Stimulated activated CD4-positive, alpha-beta T cell treated with anti-CD3 and anti-CD28 coated beads, TNF-alpha, amount 100 ng/mL, for 1 hour (primary cell): Measurements from ENCODE around the gene SBF2.

Source experiments
- DNase-seq, 3 donors: peaks; one replicate each; pipeline ENCODE4 v3.0.0-alpha.2; 2020; ENCODE audit warnings: low read depth in 3 of 3, low spot score in 1 of 3

The SBF2 gene

DNA sequence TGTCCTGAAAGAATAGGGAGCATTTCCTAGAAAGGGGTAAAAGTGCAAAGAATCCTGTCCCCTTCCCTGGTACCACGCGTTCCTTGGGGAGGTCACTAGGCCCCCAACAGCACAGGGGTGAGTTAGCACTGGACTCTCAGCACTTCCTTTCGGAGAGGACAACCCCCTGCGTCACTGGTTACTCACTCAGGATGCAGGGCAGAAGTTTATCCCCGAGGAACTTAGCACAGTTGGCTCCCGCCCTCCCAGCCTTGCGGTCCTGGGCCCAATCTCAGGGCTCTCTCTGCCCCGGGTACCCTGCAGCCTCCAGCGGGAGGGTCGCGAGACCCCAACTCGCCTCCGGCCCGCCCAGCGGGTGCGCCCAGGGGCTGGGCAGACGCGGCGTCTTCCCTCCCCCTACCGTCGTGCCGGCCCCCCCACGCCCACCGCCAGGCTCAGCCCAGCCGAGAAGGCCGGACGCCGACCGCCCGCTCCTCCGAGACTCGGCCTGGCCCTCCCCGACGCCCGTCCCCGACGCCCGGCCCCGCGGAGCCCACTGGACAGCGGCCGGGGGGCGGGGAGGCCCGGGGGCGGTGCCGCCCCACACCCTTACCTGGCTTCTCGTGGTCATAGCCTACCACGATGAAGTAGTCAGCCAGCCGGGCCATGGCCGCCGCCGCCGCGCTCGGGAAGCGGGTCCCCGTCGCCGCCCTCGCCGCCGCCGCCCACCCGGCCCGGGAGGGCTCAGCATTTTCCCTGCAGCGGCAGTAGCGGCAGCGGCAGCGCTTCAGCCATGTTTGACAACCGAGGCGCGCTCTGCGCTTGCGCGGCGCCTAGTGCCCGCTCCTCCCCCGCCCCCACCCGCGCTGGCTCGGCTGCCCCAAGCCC lies at the start of gene SBF2:
SBF2 (minus strand) TSS at position 797 of the 867 bp plus-strand sequence; CDS start at position 647, 150 bp downstream.
- peak; percentile 51 to 72 (median 60) for DNase-seq

- DNase-seq, result no peak
Measured at GRCh38 chr11:10338287-10338686, 44.3 kb upstream of the SBF2 start.

- no peak for DNase-seq
Measured at GRCh38 chr11:10333490-10333889, 39.5 kb upstream of the SBF2 start.

DNA sequence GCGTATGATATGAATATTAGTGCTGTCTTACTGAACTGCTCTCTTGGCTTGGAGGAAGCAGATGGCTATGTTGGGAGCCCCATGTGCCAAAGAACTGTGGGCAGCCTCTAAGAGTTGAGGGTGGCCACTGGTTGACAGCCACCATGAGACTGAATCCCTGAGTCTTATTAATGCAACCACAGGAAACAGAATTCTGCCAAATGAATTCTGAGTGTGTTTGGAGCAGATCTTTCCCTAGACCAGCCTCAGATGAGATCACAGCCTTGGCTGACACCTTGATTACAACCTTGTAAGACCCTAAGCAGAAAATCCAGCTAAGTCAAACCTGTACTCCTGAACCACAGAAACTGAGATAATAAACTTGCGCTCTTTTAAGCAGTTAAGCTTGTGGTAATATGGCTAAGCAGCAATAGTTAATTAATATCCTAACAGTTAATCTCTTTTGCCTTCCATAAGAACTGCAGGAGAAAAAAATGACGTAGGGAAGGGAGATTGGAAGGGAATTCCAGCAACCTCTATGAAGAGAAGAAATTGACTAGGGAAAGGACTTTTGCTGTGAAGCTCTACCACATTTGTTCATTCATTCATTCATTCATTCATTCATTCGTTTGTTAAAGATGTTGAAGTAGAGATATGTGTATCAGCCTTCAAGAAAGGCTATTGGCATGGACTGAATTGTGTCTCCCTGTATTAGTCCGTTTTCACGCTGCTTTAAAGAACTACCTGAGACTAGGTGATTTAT lies 37.7 kb upstream of the SBF2 start:
- no peak for DNase-seq

- no peak for DNase-seq
Measured at GRCh38 chr11:10329935-10330334, 35.9 kb upstream of the SBF2 start.

GRCh38 chr11:10329356-10329755 lies 35.3 kb upstream of the SBF2 start:
- no peak for DNase-seq

GRCh38 chr11:10328314-10329098 lies 34.5 kb upstream of the SBF2 start:
- DNase-seq, result no peak

DNA sequence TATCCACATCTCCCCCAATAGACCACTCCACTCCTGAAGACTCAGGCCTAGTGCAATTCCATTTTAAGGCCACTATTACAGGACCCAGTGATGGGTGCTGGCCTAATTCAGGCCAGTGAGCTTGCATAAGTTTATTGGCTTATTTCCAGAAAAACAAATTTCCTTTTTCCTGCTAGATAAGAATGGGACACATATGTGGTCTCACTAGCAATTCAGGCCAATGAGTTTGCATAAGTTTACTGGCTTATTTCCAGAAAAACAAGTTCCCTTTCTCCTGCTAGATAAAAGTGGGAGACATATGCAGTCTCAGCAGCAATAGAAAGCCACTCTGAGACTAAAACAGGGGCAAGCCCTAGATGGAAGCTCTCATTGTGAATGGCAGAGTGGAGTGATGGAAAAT lies 33.2 kb upstream of the SBF2 start:
- no peak for DNase-seq

- no peak for DNase-seq
Measured at GRCh38 chr11:10326012-10326964, 32.3 kb upstream of the SBF2 start.

GRCh38 chr11:10325277-10326011 lies 31.4 kb upstream of the SBF2 start:
- DNase-seq, result no peak

- DNase-seq, result no peak
Measured at GRCh38 chr11:10324474-10324873, 30.5 kb upstream of the SBF2 start.

DNA sequence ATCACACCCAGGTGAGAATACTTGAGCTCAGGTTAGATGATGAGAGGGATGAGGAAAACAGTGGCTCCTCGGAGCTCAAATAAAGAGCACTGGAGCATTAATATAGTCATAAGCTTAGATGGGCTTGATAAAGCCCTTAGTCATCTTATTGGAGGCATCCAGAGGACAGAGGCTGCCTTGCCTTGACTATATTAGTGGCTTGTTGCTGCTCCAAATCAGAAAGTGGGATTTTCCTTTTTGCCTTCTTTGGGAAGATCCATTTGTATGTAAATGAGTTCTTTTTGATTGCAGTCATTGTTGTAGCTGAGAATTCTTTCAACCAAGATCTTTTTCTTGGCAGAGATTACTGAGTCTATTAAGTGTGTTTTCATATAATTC lies 29.8 kb upstream of the SBF2 start:
- DNase-seq, result no peak

- DNase-seq, result peak in 1 of 3 donors; percentile 24
Measured at GRCh38 chr11:10322830-10323792, 29.1 kb upstream of the SBF2 start.

- DNase-seq, result no peak
Measured at GRCh38 chr11:10322401-10322800, 28.4 kb upstream of the SBF2 start.

DNA sequence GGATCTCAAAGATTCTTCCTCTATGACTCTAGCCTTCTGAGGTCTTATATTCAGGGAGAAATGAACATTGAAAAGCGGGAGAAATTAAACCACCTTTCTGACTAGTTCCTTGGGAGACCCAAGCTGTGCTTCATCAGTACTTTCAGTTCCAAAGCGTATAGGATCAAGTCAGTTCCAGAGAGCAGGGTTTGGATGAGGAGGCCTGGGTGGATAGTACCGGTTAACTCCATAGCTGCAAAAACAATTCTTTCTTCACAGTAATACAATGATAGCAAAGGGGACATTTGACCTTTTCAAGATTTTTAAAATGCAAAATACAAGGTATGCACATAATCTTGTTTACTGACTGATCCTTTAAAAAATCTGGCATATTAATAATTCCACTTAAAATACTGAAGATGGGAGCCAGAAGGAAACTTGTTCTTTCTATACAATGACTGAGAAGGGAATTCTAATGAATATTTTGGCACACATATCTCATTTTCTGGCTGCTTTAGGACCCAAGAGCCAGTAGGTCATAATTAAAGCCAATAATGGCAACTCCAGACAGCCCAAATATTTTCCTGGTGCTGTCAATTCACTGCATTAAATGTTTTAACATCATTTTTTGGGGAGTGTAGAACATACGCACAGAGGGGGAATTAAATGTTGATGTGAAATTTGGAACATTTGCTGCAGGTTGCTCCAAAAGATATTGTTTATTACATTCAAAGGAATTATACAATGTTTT lies 26.9 kb upstream of the SBF2 start:
- DNase-seq, result no peak

DNA sequence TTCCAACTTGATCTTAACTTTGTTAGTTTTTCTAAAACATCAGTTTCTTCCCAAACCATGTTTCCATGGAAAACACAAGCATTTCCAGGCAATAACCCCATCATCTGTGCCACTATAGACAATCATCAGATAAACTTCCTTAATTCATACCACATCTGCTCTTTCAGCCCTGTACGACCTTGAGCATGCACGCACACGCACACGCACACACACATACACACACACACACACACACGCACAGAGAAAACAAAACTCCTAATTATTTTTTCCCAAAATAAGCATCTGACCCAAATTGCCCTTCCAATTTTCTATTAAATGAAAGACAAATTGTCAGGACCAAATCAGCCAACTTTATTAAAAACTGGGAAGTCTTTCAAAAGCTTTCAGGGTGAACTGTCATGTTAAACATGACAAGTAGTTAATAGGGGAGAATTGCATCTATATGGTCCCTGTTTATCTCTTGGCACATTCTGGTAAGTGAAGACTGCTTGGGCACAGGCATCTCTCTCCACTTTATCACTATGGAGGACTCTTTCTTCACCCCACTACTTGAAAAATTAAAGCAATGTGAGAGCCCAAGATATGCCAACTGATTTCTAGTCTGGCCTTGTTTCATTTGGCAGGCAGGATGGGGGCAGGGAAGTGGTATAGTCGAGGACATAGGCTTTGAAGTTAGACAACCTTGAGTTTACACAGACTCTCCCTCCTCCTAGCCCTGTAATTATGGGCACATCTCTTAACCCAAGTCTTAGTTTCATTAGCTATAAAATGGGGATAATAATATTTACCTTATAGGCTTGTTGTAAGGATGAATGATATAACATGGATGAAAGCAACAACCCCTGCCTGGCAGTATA lies 25.9 kb upstream of the SBF2 start:
- no peak for DNase-seq

GRCh38 chr11:10318527-10318802 lies 24.4 kb upstream of the SBF2 start:
- DNase-seq, result no peak
